ENCODE measurements around the gene POMGNT1.

DNA sequence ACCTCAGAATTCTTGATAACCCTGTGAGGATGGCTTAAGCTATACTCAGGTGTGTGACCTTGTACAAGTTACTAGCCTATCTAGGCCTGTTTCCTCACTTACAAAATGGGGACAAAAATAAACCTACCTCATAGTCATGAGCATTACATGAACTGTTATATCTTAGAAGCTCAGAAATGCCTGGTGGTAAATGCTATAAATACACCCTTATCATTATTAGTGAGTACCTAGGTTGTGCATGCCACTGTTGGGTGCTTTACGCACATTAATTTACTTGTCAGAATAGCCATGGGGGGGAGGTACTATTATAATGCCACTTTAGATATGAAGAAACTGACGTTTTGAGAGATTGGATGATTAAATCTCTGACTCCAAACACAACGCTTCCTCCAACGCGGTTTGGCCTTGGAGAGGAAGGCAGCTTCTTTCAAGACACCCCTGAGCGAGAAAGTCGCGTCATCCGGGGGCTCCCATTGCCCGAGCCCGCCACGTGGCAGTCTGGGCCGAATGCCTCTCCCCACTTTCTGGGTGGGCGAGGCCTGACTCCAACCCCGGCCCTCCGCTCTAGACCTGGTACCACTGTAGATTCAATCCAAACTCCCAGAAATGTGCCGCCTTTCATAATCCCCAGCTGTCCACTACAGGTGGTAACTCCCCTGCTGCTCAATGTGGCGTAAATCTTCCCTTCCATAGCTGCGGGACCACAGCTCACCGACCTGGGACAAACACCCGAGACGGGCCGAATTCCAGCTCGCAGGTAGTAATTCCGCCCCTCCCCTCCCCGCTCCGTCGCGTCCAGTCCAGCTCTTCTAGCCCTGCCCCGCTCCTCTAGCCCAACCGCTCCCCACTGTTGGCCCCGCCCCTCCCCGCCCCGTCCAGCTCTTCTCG, 48.6 kb upstream of the POMGNT1 start:
- peak in 1 of 4 donors; percentile 44 for TF ChIP-seq POLR2A (IDR thresholded peaks at IDR 0.05)
- TF ChIP-seq, protein P1, sequence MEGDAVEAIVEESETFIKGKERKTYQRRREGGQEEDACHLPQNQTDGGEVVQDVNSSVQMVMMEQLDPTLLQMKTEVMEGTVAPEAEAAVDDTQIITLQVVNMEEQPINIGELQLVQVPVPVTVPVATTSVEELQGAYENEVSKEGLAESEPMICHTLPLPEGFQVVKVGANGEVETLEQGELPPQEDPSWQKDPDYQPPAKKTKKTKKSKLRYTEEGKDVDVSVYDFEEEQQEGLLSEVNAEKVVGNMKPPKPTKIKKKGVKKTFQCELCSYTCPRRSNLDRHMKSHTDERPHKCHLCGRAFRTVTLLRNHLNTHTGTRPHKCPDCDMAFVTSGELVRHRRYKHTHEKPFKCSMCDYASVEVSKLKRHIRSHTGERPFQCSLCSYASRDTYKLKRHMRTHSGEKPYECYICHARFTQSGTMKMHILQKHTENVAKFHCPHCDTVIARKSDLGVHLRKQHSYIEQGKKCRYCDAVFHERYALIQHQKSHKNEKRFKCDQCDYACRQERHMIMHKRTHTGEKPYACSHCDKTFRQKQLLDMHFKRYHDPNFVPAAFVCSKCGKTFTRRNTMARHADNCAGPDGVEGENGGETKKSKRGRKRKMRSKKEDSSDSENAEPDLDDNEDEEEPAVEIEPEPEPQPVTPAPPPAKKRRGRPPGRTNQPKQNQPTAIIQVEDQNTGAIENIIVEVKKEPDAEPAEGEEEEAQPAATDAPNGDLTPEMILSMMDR (IDR thresholded peaks at IDR 0.05) = no peak

All from esophagus squamous epithelium (tissue), 4 donors.